ENCODE measurements around the gene LYPD6B.

Gene LYPD6B

GRCh38 chr2:149021271-149021719 lies 17.2 kb upstream of the LYPD6B start:
- H3K4me1 Mint-ChIP-seq: no peaks in the 10 kb centered on the region
- ATAC-seq (no peak), DNase-seq (no peak)
- H3K36me3 Mint-ChIP-seq (ENCODE audit: low read depth): no peaks in the 10 kb centered on the region
- no peak overlapping the region for H3K4me3 Mint-ChIP-seq
- no peaks in the 10 kb centered on the region for H3K9me3 Mint-ChIP-seq
- peaks cover 5% of the 10 kb centered on the region for H3K27me3 Mint-ChIP-seq
- no peak overlapping the region for H3K27ac Mint-ChIP-seq

DNA sequence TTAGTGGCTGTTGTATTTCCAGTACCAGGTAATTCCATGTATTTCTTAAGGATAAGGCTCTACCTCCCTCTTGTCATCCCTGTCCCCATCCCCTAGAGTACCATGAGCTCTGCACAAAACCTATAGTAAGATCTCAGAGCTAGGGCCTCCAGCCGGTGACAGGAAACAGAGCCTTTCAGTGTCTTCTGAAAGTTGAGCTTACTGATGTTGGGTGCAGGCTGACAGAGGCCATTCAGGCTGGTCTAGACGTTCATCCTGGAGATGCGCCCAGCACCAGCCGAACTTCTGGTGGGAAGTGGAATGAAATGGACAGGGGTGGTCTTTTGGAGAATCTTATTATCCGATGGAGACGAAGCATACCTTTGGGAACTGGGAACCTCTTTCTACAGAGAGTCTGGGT lies 16.7 kb upstream of the LYPD6B start:
- H3K27ac Mint-ChIP-seq: no peak overlapping the region
- peaks cover 3% of the 10 kb centered on the region for H3K27me3 Mint-ChIP-seq
- H3K4me1 Mint-ChIP-seq: no peaks in the 10 kb centered on the region
- H3K36me3 Mint-ChIP-seq (ENCODE audit: low read depth): no peaks in the 10 kb centered on the region
- DNase-seq (no peak), ATAC-seq (no peak)
- no peaks in the 10 kb centered on the region for H3K9me3 Mint-ChIP-seq
- no peak overlapping the region for H3K4me3 Mint-ChIP-seq

GRCh38 chr2:149023091-149023490 lies 15.4 kb upstream of the LYPD6B start:
- Mint-ChIP-seq H3K27me3 (no peaks in the 10 kb centered on the region), H3K27ac (no peak overlapping the region), H3K36me3 (ENCODE audit: low read depth) (no peaks in the 10 kb centered on the region), H3K4me1 (no peaks in the 10 kb centered on the region), H3K9me3 (no peaks in the 10 kb centered on the region), H3K4me3 (no peak overlapping the region)
- DNase-seq (no peak), ATAC-seq (no peak)

- no peaks in the 10 kb centered on the region for H3K9me3 Mint-ChIP-seq
- no peak overlapping the region for H3K4me3 Mint-ChIP-seq
- H3K27ac Mint-ChIP-seq: no peak overlapping the region
- peaks cover 2% of the 10 kb centered on the region for H3K27me3 Mint-ChIP-seq
- DNase-seq (no peak), ATAC-seq (no peak)
- H3K36me3 Mint-ChIP-seq (ENCODE audit: low read depth): no peaks in the 10 kb centered on the region
- H3K4me1 Mint-ChIP-seq: no peaks in the 10 kb centered on the region
Observed at GRCh38 chr2:149027590-149028250, 10.8 kb upstream of the LYPD6B start.

- H3K27me3 Mint-ChIP-seq: peaks cover 3% of the 10 kb centered on the region
- no peak overlapping the region for H3K27ac Mint-ChIP-seq
- H3K4me3 Mint-ChIP-seq: no peak overlapping the region
- H3K36me3 Mint-ChIP-seq (ENCODE audit: low read depth): no peaks in the 10 kb centered on the region
- no peaks in the 10 kb centered on the region for H3K9me3 Mint-ChIP-seq
- DNase-seq (no peak), ATAC-seq (no peak)
- H3K4me1 Mint-ChIP-seq: no peaks in the 10 kb centered on the region
Observed at GRCh38 chr2:149028377-149028776, 10.1 kb upstream of the LYPD6B start.

DNA sequence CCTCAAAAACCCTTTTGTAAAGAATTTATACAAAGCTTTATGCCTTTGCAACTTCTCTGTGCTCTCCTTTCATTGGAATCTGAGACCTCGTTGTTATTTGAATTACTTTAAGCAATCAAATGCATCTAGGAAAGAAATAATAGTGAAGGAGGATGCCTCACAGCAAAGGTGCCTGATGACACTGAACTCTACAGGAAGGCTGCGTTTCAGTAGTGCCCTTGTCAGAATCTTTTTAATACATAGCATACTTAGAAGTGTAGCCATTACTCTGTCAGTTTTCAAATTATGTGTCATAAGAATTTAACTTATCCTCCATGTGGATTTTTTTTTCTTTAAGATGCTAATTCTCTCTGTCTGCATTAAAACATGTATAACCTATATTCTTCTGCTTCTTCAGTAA lies 9.6 kb upstream of the LYPD6B start:
- Mint-ChIP-seq H3K27ac (no peak overlapping the region), H3K4me1 (no peaks in the 10 kb centered on the region), H3K9me3 (no peaks in the 10 kb centered on the region), H3K4me3 (no peak overlapping the region), H3K36me3 (ENCODE audit: low read depth) (no peaks in the 10 kb centered on the region), H3K27me3 (peaks cover 6% of the 10 kb centered on the region)
- ATAC-seq (no peak), DNase-seq (no peak)

DNA sequence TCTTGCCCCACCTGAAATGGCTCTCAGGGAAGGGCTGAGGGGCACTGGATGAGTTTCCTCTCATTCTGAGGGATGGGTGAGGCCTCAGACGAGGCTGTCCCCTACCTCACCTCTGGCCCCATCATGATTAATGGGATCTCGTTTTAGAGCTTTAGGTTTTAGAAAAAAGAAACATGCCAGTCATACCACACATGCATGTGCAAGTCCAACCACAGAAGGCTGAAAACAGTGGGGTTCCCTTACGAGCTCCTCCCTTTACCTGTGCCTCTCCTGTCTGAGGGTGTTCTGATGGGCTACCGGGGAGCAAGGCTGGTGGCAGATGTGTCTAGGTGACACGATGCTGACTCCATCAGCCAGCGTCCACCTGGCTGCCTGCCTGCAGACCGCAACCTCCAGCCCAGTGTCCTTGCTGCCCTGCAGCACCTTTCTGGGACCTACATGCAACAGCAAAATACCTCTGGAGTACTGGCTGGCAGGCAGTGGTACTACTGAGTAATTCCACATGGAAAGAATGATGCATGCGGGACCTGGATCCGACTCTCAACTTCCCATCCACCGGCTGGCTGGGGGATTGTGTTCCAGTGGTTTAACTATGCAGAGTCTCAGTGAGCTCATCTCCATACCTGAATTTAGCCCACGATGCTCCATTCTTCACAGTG lies 9.1 kb upstream of the LYPD6B start:
- DNase-seq (no peak), ATAC-seq (no peak)
- H3K4me1 Mint-ChIP-seq: no peaks in the 10 kb centered on the region
- no peaks in the 10 kb centered on the region for H3K9me3 Mint-ChIP-seq
- peaks cover 6% of the 10 kb centered on the region for H3K27me3 Mint-ChIP-seq
- H3K27ac Mint-ChIP-seq: no peak overlapping the region
- no peak overlapping the region for H3K4me3 Mint-ChIP-seq
- H3K36me3 Mint-ChIP-seq (ENCODE audit: low read depth): no peaks in the 10 kb centered on the region

GRCh38 chr2:149031396-149031795 lies 7.1 kb upstream of the LYPD6B start:
- Mint-ChIP-seq H3K9me3 (no peaks in the 10 kb centered on the region), H3K4me3 (no peak overlapping the region), H3K27me3 (peaks cover 8% of the 10 kb centered on the region), H3K4me1 (no peaks in the 10 kb centered on the region), H3K27ac (no peak overlapping the region), H3K36me3 (ENCODE audit: low read depth) (no peaks in the 10 kb centered on the region)
- ATAC-seq (no peak), DNase-seq (no peak)

DNA sequence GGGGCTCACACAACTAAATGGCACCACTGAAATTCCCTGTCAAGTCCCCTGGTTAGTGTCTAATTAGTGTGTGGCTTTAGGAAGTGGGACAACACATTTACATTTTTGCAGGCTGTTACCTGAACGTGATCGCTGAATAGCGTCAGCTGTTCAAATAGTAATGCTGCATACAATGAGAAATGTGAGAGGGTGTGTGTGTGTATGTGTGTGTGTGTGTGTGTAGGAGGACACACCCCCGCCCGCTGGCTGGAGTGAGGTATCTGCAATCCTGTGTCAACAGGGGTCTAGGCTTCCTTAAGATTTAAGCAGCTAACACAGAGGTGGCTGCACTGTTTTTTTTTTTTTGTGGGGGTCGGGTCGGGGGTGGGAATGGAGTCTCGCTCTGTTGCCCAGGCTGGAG lies 4.8 kb upstream of the LYPD6B start:
- H3K36me3 Mint-ChIP-seq (ENCODE audit: low read depth): no peaks in the 10 kb centered on the region
- H3K27me3 Mint-ChIP-seq: peaks cover 25% of the 10 kb centered on the region
- H3K4me3 Mint-ChIP-seq: no peak overlapping the region
- no peak overlapping the region for H3K27ac Mint-ChIP-seq
- DNase-seq (no peak), ATAC-seq (no peak)
- no peaks in the 10 kb centered on the region for H3K9me3 Mint-ChIP-seq
- no peaks in the 10 kb centered on the region for H3K4me1 Mint-ChIP-seq

DNA sequence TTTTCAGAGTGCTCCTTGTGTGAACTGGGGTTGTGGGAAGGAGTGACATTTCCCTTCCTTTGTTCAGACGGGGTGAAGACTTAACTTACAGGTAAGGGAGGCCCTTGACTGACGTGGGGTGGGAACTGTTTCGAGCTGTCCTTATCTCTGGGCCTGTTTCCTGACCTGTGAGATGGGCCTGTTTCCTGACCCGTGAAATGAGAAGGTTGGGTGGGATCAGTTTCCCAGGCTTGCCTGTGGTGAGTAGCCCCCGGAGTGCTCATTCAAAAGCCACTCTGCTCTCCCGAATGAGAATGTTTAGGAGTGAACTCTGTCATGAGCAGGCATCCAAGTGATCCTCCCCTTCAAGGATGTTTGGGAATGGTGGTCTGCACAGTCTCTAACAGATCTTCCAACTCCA lies 4.1 kb upstream of the LYPD6B start:
- Mint-ChIP-seq H3K27ac (no peak overlapping the region), H3K4me1 (no peaks in the 10 kb centered on the region), H3K27me3 (peaks cover 30% of the 10 kb centered on the region), H3K9me3 (no peaks in the 10 kb centered on the region), H3K36me3 (ENCODE audit: low read depth) (no peaks in the 10 kb centered on the region), H3K4me3 (no peak overlapping the region)
- ATAC-seq: no peak
- no peak for DNase-seq

GRCh38 chr2:149036507-149037293 lies 1.8 kb upstream of the LYPD6B start:
- Mint-ChIP-seq H3K27ac (no peak overlapping the region), H3K27me3 (peaks cover 47% of the 10 kb centered on the region), H3K4me1 (no peaks in the 10 kb centered on the region), H3K4me3 (no peak overlapping the region), H3K9me3 (no peaks in the 10 kb centered on the region), H3K36me3 (ENCODE audit: low read depth) (no peaks in the 10 kb centered on the region)
- no peak for ATAC-seq
- no peak for DNase-seq

DNA sequence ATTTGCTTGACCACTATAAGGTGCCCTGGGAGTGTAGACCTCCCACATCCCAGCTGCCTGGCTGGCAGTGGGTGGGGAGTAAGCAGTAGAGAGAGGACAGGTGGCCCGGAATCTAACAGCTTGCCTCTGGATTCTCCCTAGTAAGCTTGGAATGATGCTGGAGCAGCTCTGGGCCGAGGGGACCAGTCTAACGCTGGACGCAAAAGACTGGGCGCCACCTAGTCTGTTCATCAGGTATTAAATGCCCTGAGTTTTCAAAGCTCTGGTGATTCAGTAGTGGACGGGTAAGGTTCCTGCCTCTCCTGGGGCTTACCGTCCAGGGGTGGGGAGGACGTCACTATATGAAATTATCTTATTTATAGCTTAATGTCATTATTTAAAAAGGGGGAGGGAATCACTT lies 648 bp upstream of the LYPD6B start:
- H3K9me3 Mint-ChIP-seq: no peaks in the 10 kb centered on the region
- no peak overlapping the region for H3K27ac Mint-ChIP-seq
- no peaks in the 10 kb centered on the region for H3K4me1 Mint-ChIP-seq
- peak overlapping the region; percentile 21 for H3K4me3 Mint-ChIP-seq
- no peak for ATAC-seq
- H3K36me3 Mint-ChIP-seq (ENCODE audit: low read depth): no peaks in the 10 kb centered on the region
- no peak for DNase-seq
- H3K27me3 Mint-ChIP-seq: peaks cover 47% of the 10 kb centered on the region

DNA sequence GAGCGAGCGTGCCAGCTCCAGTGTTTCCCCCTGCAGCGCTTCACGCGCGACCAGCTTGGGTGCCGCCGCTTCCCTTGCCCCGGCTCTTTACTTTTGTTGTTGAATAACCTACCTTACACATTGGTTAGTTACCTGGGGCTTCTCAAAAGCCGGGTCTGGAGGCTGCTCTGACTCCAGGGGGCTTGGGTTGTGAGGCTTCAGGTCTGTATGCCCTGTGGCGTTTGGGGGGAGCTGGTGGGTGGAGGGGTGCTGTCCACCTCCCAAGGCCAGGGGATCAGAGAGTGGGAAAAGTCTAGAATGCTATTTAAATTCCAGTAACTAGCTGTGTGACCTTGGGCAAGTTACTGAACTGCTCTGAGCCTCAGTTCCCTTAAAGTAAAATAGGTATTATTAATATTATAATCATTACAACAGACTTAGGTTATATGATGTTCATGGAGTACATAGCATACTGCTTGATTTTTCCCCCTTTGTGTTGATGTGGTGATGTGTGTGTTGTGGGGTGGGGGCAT lies 770 bp downstream of the LYPD6B start:
- H3K27ac Mint-ChIP-seq: no peak overlapping the region
- no peak overlapping the region for H3K4me3 Mint-ChIP-seq
- peaks cover under 1% of the 10 kb centered on the region for H3K9me3 Mint-ChIP-seq
- peaks cover 45% of the 10 kb centered on the region for H3K27me3 Mint-ChIP-seq
- ATAC-seq (no peak), DNase-seq (no peak)
- H3K4me1 Mint-ChIP-seq: no peaks in the 10 kb centered on the region
- H3K36me3 Mint-ChIP-seq (ENCODE audit: low read depth): no peaks in the 10 kb centered on the region

DNA sequence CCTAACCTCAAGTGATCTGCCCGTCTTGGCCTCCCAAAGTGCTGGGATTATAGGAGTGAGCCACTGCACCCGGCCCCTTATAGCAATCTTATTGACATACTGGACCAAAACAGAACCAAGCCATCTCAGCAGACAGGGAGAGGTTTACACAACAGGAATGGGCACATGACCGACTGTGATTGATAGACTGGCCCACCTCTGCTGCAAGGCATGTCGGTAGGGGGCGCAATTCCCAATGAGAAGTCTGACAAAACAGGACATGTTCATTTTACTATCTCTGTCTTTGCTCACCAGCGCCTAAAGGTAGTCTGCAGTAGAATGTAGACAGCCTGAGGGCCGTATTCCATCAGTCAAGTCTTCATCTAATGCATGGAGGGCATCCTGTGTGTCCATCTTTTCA lies 2.0 kb downstream of the LYPD6B start:
- peak; percentile 64 for DNase-seq
- no peak overlapping the region for H3K27ac Mint-ChIP-seq
- no peaks in the 10 kb centered on the region for H3K36me3 Mint-ChIP-seq (ENCODE audit: low read depth)
- no peaks in the 10 kb centered on the region for H3K4me1 Mint-ChIP-seq
- peaks cover 6% of the 10 kb centered on the region for H3K9me3 Mint-ChIP-seq
- no peak overlapping the region for H3K4me3 Mint-ChIP-seq
- H3K27me3 Mint-ChIP-seq: peaks cover 45% of the 10 kb centered on the region
- no peak for ATAC-seq

GRCh38 chr2:149041482-149041881 lies 3.0 kb downstream of the LYPD6B start:
- no peak overlapping the region for H3K27ac Mint-ChIP-seq
- peaks cover 6% of the 10 kb centered on the region for H3K9me3 Mint-ChIP-seq
- H3K36me3 Mint-ChIP-seq (ENCODE audit: low read depth): no peaks in the 10 kb centered on the region
- no peak for DNase-seq
- ATAC-seq: no peak
- H3K4me3 Mint-ChIP-seq: no peak overlapping the region
- H3K27me3 Mint-ChIP-seq: peaks cover 42% of the 10 kb centered on the region
- H3K4me1 Mint-ChIP-seq: no peaks in the 10 kb centered on the region

Data from activated naive CD8-positive, alpha-beta T cell treated with anti-CD3 and anti-CD28 coated beads, Interleukin-2, amount 50 U/mL, for 24 hours (primary cell).